Activated T-cell treated with anti-CD3 and anti-CD28 coated beads for 4 hours (primary cell): ENCODE measurements around the gene MEOX1.

Experiments used
- DNase-seq: peaks from one replicate; pipeline ENCODE4 v3.0.0-alpha.2; 2020

Gene MEOX1

GRCh38 chr17:43679401-43679800 is 17.7 kb upstream of the MEOX1 start:
- DNase-seq = no peak

GRCh38 chr17:43676471-43676870 is 14.7 kb upstream of the MEOX1 start:
- no peak for DNase-seq

GRCh38 chr17:43674394-43674793 is 12.7 kb upstream of the MEOX1 start:
- no peak for DNase-seq

GRCh38 chr17:43673516-43674323 is 12.0 kb upstream of the MEOX1 start:
- peak; percentile 76 for DNase-seq

- no peak for DNase-seq
Observed at GRCh38 chr17:43671755-43672519, 10.2 kb upstream of the MEOX1 start.

- DNase-seq = no peak
Observed at GRCh38 chr17:43671031-43671692, 9.4 kb upstream of the MEOX1 start.

GRCh38 chr17:43670645-43671030 is 8.9 kb upstream of the MEOX1 start:
- DNase-seq = no peak

- DNase-seq = no peak
Observed at GRCh38 chr17:43669971-43670644, 8.4 kb upstream of the MEOX1 start.

- no peak for DNase-seq
Observed at GRCh38 chr17:43667947-43668348, 6.2 kb upstream of the MEOX1 start.

- DNase-seq = no peak
Observed at GRCh38 chr17:43667506-43667905, 5.8 kb upstream of the MEOX1 start.

GRCh38 chr17:43665937-43666236 is 4.2 kb upstream of the MEOX1 start:
- DNase-seq = no peak

- DNase-seq = no peak
Observed at GRCh38 chr17:43665084-43665936, 3.6 kb upstream of the MEOX1 start.

- DNase-seq = no peak
Observed at GRCh38 chr17:43664096-43664495, 2.4 kb upstream of the MEOX1 start.

- DNase-seq = no peak
Observed at GRCh38 chr17:43663383-43663782, 1.7 kb upstream of the MEOX1 start.

- DNase-seq = no peak
Observed at GRCh38 chr17:43662413-43663141, 855 bp upstream of the MEOX1 start.

GRCh38 chr17:43660816-43661493 is 767 bp downstream of the MEOX1 start:
- no peak for DNase-seq

GRCh38 chr17:43659823-43660617 is 1.7 kb downstream of the MEOX1 start:
- no peak for DNase-seq

GRCh38 chr17:43658900-43659299 is 2.8 kb downstream of the MEOX1 start:
- no peak for DNase-seq

GRCh38 chr17:43655693-43656255 is 5.9 kb downstream of the MEOX1 start:
- no peak for DNase-seq

- DNase-seq = no peak
Observed at GRCh38 chr17:43652124-43652480, 9.6 kb downstream of the MEOX1 start.
